ENCODE data around the gene PHTF2.

PHTF2 gene

DNA sequence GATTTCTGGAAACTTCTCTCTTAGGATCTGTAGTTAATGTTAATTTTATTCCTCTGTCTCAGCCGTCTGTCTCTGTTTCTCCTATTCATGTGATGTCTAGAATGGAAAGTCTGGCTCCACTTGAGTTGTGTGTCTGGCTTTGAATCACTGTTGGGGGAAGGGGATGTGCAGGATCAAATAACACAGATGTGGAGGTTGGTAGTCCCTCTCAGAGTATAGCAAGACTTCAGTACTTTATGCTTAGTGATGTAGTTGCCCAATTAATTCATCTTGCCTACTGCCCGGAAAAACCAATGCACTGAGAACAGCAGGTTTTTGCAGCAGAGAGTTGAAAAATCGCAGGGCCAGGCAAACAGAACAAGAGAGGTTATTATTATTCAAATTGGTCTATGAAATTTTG, 79.2 kb downstream of the PHTF2 start:
- no peak for DNase-seq (ENCODE audit: insufficient read length, low spot score)
- no peak for FAIRE-seq
- no peak for TF ChIP-seq CTCF (IDR thresholded peaks at IDR 0.05; ENCODE audit: insufficient read depth, missing control alignments)

GRCh38 chr7:77878500-77878899, 79.9 kb downstream of the PHTF2 start:
- FAIRE-seq (no peak), DNase-seq (ENCODE audit: insufficient read length, low spot score) (no peak)
- no peak for TF ChIP-seq CTCF (IDR thresholded peaks at IDR 0.05; ENCODE audit: insufficient read depth, missing control alignments)

DNA sequence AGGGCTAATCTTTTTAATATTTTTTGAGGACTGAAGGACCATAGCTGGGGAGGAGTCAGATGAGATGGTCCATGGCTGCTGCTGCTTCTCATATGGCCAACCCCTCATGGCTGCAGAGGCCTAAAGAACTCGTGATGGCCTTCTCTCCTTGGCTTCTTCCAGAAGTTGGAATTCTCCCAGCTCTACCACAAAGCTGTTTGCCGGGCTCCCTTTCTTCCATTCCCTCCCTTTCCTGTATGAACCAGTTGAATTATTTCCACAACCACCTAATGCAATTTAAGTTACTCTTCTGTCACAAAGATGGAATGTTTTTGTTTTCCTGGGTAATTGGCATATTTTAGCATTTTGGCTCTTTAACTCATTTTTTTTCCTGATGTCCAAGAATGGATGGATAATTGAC, 80.7 kb downstream of the PHTF2 start:
- FAIRE-seq = no peak
- TF ChIP-seq CTCF (IDR thresholded peaks at IDR 0.05; ENCODE audit: insufficient read depth, missing control alignments) = no peak
- DNase-seq (ENCODE audit: insufficient read length, low spot score) = no peak

DNA sequence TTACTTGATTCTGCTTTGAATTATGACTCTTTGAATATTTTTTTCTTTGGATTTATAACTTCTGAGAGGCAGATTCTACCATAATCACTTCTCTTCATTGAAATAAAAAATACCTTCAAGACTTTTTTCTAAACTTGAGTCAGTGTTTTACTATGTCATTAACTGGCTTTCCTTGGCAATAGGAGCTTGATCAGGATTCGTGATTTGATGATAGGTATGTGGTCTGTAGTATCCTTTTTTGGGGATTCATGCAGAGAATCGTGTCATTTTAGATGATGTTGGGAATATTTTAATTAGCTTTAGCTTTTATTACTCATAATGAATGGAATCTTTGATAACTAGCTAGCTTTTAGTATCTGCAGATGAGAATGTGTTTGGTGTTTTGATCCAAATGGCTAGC, 83.3 kb downstream of the PHTF2 start:
- DNase-seq (ENCODE audit: insufficient read length, low spot score) (no peak), FAIRE-seq (no peak)
- no peak for TF ChIP-seq CTCF (IDR thresholded peaks at IDR 0.05; ENCODE audit: insufficient read depth, missing control alignments)

DNA sequence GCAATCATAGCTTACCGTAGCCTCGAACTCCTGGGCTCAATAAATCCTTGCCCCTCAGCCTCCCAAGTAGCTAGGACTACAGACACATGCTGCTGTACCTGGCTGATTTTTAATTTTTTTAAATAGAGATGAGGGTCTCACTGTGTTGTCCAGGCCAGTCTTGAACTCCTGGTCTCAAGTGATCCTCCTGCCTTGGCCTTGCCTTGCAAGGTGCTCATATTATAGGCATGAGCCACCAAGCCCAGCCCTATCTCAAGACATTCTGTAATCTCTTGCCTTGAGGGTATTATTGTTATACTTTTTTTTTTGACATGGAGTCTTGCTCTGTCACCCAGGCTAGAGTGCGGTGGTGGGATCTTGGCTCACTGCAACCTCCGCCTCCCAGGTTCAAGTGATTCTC, 86.6 kb downstream of the PHTF2 start:
- no peak for DNase-seq (ENCODE audit: insufficient read length, low spot score)
- no peak for FAIRE-seq
- TF ChIP-seq CTCF (IDR thresholded peaks at IDR 0.05; ENCODE audit: insufficient read depth, missing control alignments) = no peak

DNA sequence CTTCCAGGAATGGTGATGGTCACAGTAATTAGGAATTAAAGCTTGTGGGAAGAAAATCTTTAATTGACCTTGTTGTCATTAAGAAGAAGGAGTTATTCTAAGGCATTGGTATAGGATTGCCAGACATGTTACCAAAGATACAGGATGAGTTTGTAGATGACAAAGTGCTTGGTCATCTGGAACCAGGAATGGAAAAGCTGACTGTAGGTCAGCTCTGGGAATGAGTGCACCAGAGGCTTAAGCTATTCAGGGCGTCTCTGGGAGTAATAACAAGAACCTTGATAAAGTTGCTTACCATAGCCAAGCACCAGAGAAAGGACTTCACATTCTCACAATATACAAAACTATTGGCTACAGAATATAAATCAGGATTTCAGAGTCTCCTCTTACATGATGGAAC, 89.0 kb downstream of the PHTF2 start:
- FAIRE-seq = no peak
- DNase-seq (ENCODE audit: insufficient read length, low spot score) = no peak
- TF ChIP-seq CTCF (IDR thresholded peaks at IDR 0.05; ENCODE audit: insufficient read depth, missing control alignments) = no peak

GRCh38 chr7:77888998-77889397, 90.4 kb downstream of the PHTF2 start:
- DNase-seq (ENCODE audit: insufficient read length, low spot score) (no peak), FAIRE-seq (no peak)
- TF ChIP-seq CTCF (IDR thresholded peaks at IDR 0.05; ENCODE audit: insufficient read depth, missing control alignments) = no peak
